ENCODE data around the gene ZNF98.

ZNF98 gene

GRCh38 chr19:22354665-22355064 lies 67.5 kb downstream of the ZNF98 start:
- H3K27ac ChIP-seq = no peak overlapping the region
- DNase-seq (ENCODE audit: low spot score) = no peak
- TF ChIP-seq CTCF (IDR thresholded peaks at IDR 0.05) = no peak
- no peak overlapping the region for H3K4me3 ChIP-seq

All from coronary artery (tissue), 2 donors.